Fibroblast of pulmonary artery (primary cell): ENCODE data around the gene ZNRD2.

Source experiments
- DNase-seq: peaks from one replicate; pipeline ENCODE4 v3.0.0-alpha.2; 2010; ENCODE audit warnings: low read depth
- H3K4me3 ChIP-seq: replicated peaks from 2 replicates; pipeline ENCODE4 v1.5.1; 2011; ENCODE audit warnings: low read depth, mild to moderate bottlenecking, control low read depth, low read length, moderate library complexity
- TF ChIP-seq, protein P1 (sequence below): IDR thresholded peaks from 2 replicates; pipeline ENCODE4 v1.5.1; 2011; ENCODE audit warnings: mild to moderate bottlenecking, control low read depth, low read length, inconsistent platforms; ENCODE audit errors: missing control alignments

ZNRD2 gene

DNA sequence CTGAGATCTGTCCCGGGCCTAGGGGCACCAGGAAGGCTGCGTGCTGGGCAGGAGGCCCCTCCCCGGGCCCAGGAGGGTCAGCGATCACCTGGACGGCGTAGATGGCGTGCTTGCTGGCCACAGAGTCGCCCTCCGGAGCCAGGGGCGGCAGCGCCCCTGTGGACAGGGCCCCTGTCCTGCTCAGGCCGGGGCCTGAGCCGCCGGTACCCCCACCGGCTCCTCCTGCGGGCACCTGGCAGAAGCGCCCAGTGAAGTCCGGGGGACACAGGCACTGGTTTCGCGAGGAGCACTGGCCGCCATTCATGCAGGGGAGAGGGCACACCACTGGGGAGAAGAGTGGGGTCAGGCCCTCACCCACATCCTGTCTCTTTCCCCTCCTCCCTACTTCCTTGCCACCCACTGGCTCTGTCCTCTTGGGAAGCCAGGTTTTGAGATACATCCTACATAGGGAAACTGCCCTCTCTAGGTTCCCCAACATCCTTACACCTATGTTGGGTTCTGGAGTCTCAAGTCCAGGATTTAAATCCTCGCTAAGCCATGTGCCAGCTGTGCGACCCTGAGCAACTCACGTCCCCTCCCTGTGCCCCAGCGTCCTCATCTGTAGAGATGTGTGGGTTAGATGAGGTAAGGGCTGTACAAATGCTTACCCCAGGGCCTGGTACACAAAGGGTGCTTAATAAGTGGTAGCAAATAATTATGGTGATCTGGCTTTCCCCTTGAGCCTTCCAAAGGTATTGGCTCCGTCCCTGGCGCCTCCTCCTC, 16.0 kb upstream of the ZNRD2 start:
- H3K4me3 ChIP-seq, result no peak overlapping the region

DNA sequence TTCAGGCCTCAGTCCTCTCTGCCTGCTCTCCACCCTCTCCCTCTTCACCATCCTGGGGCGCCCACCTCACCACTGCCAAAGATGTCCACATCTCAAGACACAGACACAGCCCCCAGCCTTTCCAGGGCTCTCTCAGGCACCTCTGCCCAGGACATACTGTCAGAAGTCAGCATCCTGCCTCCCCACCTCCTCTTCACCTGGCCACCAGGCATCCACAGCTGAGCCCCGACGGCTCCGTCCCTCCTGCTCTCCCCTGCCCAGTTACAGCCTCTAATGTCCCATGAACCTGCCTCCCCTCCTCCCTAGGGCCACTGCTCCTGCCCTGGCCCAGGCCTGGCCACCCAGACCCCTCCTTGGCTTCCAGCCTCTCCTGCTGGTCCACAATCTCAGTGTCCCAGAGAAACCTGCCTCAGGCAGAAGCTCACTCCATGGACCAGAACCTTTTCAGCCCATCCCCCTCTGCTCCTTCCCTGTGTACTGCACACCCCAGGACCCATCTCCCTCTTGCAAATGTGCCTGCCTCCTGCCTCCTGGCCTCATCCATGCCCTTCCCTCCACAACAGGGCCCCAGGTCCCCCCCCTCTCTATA, 15.3 kb upstream of the ZNRD2 start:
- TF ChIP-seq, protein P1, sequence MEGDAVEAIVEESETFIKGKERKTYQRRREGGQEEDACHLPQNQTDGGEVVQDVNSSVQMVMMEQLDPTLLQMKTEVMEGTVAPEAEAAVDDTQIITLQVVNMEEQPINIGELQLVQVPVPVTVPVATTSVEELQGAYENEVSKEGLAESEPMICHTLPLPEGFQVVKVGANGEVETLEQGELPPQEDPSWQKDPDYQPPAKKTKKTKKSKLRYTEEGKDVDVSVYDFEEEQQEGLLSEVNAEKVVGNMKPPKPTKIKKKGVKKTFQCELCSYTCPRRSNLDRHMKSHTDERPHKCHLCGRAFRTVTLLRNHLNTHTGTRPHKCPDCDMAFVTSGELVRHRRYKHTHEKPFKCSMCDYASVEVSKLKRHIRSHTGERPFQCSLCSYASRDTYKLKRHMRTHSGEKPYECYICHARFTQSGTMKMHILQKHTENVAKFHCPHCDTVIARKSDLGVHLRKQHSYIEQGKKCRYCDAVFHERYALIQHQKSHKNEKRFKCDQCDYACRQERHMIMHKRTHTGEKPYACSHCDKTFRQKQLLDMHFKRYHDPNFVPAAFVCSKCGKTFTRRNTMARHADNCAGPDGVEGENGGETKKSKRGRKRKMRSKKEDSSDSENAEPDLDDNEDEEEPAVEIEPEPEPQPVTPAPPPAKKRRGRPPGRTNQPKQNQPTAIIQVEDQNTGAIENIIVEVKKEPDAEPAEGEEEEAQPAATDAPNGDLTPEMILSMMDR, result no peak
- H3K4me3 ChIP-seq, result no peak overlapping the region
- DNase-seq, result no peak

More for the DNA sequence above, 16.0 kb upstream of the ZNRD2 start:
- TF ChIP-seq, protein P1, result no peak
- no peak for DNase-seq

DNA sequence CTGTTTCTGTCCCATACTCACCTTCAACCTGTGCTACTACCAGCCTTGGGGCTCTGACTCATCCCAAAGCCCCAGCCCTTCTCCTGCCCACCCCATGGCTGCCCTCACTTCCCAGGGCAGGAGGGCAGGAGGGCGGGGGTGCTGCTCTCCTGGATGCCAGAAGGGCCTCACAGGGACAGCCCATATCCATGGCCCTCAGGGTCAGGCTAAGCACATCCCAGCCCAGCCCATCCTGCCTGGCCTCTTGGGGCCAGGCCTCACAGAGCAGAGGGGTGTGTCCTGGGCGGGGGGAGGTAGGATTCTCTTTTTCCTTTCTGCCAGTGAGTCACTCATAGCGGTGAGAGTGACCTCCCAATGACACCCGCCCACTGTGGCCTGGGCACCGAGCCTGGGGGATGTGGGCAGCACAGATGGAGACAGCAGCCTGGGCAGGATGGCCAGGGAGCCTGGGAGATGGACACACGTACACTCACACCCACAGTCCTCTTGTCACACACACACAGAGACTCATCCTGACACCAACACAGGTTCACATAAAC, 14.5 kb upstream of the ZNRD2 start:
- TF ChIP-seq, protein P1, result no peak
- no peak overlapping the region for H3K4me3 ChIP-seq
- DNase-seq, result peak; percentile 69

DNA sequence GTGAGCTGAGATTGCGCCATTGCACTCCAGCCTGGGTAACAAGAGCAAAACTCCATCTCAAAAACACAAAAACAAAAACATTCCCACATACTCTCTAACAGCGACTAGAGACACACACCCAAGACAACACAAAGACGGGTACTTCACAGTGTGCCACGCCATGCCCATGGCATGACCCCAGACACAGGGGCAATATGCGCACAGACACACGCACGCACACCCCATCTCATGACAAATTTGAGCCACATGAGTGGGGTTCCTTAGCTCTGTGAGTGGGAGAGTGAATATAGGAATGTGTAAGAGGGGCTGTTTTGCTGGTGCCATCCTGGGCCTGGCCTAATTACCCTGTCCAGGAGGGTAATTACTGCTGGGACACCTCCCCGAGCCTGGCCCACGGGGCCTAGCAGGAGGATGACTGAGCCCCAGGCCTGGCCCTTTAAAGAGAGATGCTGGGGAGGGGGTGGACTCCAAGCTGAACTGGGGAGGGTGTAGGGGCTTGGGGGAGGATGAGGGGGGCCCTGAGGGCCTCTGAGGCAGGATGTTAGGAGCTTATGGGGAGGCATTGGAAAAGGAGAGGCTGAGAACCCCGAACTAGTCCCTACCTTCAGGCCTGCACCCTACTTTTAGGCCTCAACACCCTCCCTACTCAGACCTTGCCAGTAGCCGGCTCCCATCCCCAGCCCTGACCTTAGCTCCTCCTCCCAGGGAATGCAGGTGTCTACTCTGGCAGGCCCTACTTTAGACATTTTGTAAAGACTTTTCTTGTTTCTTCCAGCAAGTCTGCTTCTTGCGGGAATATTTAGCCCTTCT, 13.6 kb upstream of the ZNRD2 start:
- no peak for DNase-seq
- peak overlapping the region; percentile 60 for H3K4me3 ChIP-seq
- TF ChIP-seq, protein P1, result no peak

DNA sequence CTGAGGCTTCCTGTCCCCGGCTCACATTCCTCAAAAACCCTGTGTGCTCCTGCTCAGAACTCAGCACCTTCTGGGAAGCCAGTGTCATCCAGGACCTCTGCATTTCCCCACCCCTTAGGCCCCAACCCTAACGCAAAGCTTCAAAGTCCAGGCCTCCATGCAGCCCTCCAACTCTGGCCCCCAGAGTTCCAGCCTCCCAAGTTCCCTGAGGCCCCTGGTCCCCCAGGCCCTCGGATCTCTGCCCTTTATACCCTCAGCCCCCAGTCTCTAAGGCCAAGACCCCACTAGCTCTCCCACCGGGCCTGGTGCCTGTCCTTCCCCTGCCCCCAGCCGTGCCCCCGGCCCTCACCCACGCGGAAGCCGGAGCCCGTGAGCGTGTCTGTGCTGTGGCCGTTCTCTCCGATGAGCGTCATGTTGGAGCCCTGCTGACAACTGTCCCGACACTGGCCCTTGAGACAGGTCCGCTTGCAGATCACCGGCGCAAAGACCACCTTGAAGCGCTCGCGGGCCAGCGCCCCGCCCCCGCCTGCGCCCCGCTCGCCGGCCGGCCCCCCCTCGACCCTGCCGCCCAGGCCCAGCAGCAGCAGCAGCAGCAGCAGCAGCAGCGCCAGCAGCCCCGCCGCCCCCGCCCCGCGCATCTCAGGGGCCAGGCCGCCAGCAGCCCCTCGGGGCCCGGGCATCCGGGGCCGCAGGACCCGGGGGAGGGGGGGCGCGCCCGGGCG, 12.8 kb upstream of the ZNRD2 start:
- peak; percentile 32 for DNase-seq

More for the DNA sequence above, 12.8 kb upstream of the ZNRD2 start:
- TF ChIP-seq, protein P1, result no peak
- H3K4me3 ChIP-seq, result peak overlapping the region; percentile 60
